Natural killer cell (primary cell): Measurements from ENCODE around the gene SDC1. TPM values are rescaled to one million over a fixed set of nuclear protein-coding genes. Genes with fewer than 3 reads are reported as not detected.
A peak's percentile ranks its signal among the peaks of the same experiment; 100 is the strongest.

Experiments
- ATAC-seq, 3 donors: fragments of 150-1000 bp in 2 of 3; fragments of 200-7000 bp in 1 of 3; cut with Tn5 transposase; 1 replicate in 1 of 3; 2 replicates in 2 of 3; pipeline ENCODE4 v1.10.0; 2021; ENCODE audit warnings: mild to moderate bottlenecking in 2 of 3, moderate library complexity in 2 of 3
- DNase-seq, 2 donors: peaks; one replicate each; pipeline versions ENCODE4 v3.0.0 to v3.0.0-alpha.2; 2013 to 2021; ENCODE audit warnings: mixed read lengths in 1 of 2
- H3K27ac ChIP-seq: one replicate; pipeline ENCODE4 v1.5.1; 2013; ENCODE audit warnings: mild to moderate bottlenecking, low read length
- H3K27me3 ChIP-seq: one replicate; pipeline ENCODE4 v1.6.1; 2013; ENCODE audit warnings: low read length; ENCODE audit not compliant: control insufficient read depth, insufficient read depth
- H3K36me3 ChIP-seq: one replicate; pipeline ENCODE4 v1.6.1; 2013; ENCODE audit warnings: low read length; ENCODE audit not compliant: control insufficient read depth, insufficient read depth
- H3K4me1 ChIP-seq: one replicate; pipeline ENCODE4 v1.6.1; 2013; ENCODE audit warnings: low read length; ENCODE audit not compliant: control insufficient read depth, insufficient read depth
- H3K4me3 ChIP-seq: one replicate; pipeline ENCODE4 v1.5.1; 2013; ENCODE audit warnings: low read length
- H3K9me3 ChIP-seq: one replicate; pipeline ENCODE4 v1.6.1; 2013; ENCODE audit warnings: low read length; ENCODE audit not compliant: control insufficient read depth, insufficient read depth
- H3K27ac Mint-ChIP-seq, 2 donors: one replicate each; pipeline ENCODE4 v1.8.0; 2022; ENCODE audit warnings: mild to moderate bottlenecking in 2 of 2, mixed read lengths in 2 of 2, moderate library complexity in 1 of 2
- H3K27me3 Mint-ChIP-seq, 2 donors: one replicate each; pipeline ENCODE4 v1.8.0; 2022; ENCODE audit warnings: low read depth in 2 of 2, mixed read lengths in 2 of 2
- H3K36me3 Mint-ChIP-seq: one replicate; pipeline ENCODE4 v1.8.0; 2022; ENCODE audit warnings: mixed read lengths
- H3K4me1 Mint-ChIP-seq, 2 donors: one replicate each; pipeline ENCODE4 v1.8.0; 2022; ENCODE audit warnings: mixed read lengths in 2 of 2
- H3K4me3 Mint-ChIP-seq: one replicate; pipeline ENCODE4 v1.8.0; 2022; ENCODE audit warnings: mild to moderate bottlenecking, moderate library complexity, mixed read lengths
- H3K9me3 Mint-ChIP-seq, 2 donors: one replicate each; pipeline ENCODE4 v1.8.0; 2022; ENCODE audit warnings: mixed read lengths in 2 of 2
- WGBS: methylation state at CpG from one replicate; pipeline ENCODE4 v1.1.7; 2013; ENCODE audit warnings: missing lambda C conversion rate; ENCODE audit not compliant: insufficient coverage; 5-methylcytosine and 5-hydroxymethylcytosine counted together
- intact Hi-C: fragments of 100-400 bp; cut with micrococcal nuclease; formaldehyde crosslinking; loops from one replicate; pipeline ENCODE4 v1.14.2; 2022
- total RNA-seq, 4 donors: library from RNA; stranded (reverse); fragments of 120-200 nt in 1 of 4; gene quantifications; one replicate each; pipeline versions ENCODE4 v1.2.3 to v1.2.4, GENCODE V29; 2013 to 2022
- TF ChIP-seq, protein P1 (sequence below): fragments of 200-600 bp; IDR thresholded peaks from one replicate; pipeline ENCODE4 v1.8.0; 2022; ENCODE audit warnings: antibody characterized with exemption

The SDC1 gene
- total RNA-seq, 3 donors from 2014 or later (not counting 1 experiment from before 2014, with no cell fraction given) = 0.63 TPM; not detected in 2

GRCh38 chr2:20225294-20226151 lies 593 bp upstream of the SDC1 start:
- DNase-seq = peak in 1 of 2 donors; percentile 29
- Mint-ChIP-seq H3K4me1 (no peaks in the 10 kb centered on the region), H3K36me3 (no peaks in the 10 kb centered on the region), H3K27me3 (peaks cover 37 to 51% of the 10 kb centered on the region in 2 donors), H3K27ac (no peak overlapping the region), H3K9me3 (no peaks in the 10 kb centered on the region), H3K4me3 (peak overlapping the region; percentile 31)
- TF ChIP-seq, protein P1, sequence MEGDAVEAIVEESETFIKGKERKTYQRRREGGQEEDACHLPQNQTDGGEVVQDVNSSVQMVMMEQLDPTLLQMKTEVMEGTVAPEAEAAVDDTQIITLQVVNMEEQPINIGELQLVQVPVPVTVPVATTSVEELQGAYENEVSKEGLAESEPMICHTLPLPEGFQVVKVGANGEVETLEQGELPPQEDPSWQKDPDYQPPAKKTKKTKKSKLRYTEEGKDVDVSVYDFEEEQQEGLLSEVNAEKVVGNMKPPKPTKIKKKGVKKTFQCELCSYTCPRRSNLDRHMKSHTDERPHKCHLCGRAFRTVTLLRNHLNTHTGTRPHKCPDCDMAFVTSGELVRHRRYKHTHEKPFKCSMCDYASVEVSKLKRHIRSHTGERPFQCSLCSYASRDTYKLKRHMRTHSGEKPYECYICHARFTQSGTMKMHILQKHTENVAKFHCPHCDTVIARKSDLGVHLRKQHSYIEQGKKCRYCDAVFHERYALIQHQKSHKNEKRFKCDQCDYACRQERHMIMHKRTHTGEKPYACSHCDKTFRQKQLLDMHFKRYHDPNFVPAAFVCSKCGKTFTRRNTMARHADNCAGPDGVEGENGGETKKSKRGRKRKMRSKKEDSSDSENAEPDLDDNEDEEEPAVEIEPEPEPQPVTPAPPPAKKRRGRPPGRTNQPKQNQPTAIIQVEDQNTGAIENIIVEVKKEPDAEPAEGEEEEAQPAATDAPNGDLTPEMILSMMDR = no peak
- ATAC-seq = no peak
- no peak overlapping the region for H3K4me3 ChIP-seq
- no peaks in the 10 kb centered on the region for H3K9me3 ChIP-seq
- WGBS = 6% methylated on average over 66 of the region's 66 CpGs
- peaks cover 15% of the 10 kb centered on the region for H3K27me3 ChIP-seq
- intact Hi-C loops = no loop called here
- H3K4me1 ChIP-seq = peaks cover 15% of the 10 kb centered on the region
- no peaks in the 10 kb centered on the region for H3K36me3 ChIP-seq
- H3K27ac ChIP-seq = no peak overlapping the region

- intact Hi-C loops = no loop called here
- Mint-ChIP-seq H3K4me1 (no peaks in the 10 kb centered on the region), H3K27ac (no peak overlapping the region), H3K36me3 (no peaks in the 10 kb centered on the region), H3K9me3 (no peaks in the 10 kb centered on the region), H3K27me3 (peaks cover 39 to 59% of the 10 kb centered on the region in 2 donors), H3K4me3 (no peak overlapping the region)
- no peak for DNase-seq
- Histone ChIP-seq H3K27ac (no peak overlapping the region), H3K4me3 (no peak overlapping the region), H3K27me3 (peaks cover 15% of the 10 kb centered on the region), H3K9me3 (no peaks in the 10 kb centered on the region), H3K4me1 (peaks cover 15% of the 10 kb centered on the region), H3K36me3 (no peaks in the 10 kb centered on the region)
- WGBS = under 1% methylated on average over 70 of the region's 70 CpGs
- ATAC-seq = no peak
- TF ChIP-seq, protein P1 = no peak
Measured at GRCh38 chr2:20224164-20224715, 690 bp downstream of the SDC1 start.

DNA sequence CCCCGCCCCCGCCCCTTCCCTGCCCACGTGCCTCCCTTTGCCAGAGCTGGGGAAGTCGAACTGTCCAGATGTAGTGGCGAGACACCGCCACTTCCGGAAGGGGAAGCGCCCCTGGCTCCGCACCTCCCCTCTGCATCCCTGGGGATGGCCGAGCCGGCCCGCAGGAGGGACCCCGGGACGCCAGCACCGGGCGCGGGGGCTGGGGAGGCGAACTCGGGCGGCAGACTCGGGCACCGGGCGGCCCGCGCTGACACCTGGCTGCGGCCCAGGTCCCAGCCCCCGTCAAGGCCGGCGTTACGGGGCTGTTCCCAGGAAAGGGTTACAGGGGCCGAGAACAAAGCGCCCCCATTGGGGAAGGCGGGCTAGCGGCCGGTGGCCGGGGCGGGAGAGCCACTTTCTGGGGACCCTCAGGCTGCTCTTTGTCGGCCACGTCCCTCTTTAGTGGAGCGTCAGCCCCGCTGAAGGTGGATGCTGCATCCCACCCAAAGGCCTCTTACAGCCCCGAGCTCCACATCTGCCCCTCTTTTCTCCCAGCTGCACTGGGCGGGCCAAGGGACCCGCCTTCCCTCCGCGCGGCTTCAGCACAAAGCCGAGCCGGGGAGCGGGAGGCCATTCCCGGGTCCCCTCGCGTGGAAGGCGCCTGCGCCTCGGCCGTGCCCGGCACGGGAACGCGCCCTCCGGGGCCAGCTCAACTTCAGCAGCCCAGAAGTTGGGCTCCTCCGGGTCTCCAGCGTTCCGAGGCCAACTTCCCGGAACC lies 1.3 kb downstream of the SDC1 start:
- peaks cover 37 to 53% of the 10 kb centered on the region in 2 donors for H3K27me3 Mint-ChIP-seq
- no peak overlapping the region for H3K4me3 Mint-ChIP-seq
- intact Hi-C loops = no loop called here

More for the DNA sequence above, 1.3 kb downstream of the SDC1 start:
- TF ChIP-seq, protein P1 = no peak
- Histone ChIP-seq H3K9me3 (no peaks in the 10 kb centered on the region), H3K4me1 (peaks cover 15% of the 10 kb centered on the region), H3K27me3 (peaks cover 15% of the 10 kb centered on the region), H3K36me3 (no peaks in the 10 kb centered on the region), H3K27ac (no peak overlapping the region), H3K4me3 (no peak overlapping the region)
- DNase-seq (no peak), ATAC-seq (peak in 1 of 3 donors; percentile 8)
- Mint-ChIP-seq H3K27ac (no peak overlapping the region), H3K36me3 (no peaks in the 10 kb centered on the region), H3K4me1 (no peaks in the 10 kb centered on the region), H3K9me3 (no peaks in the 10 kb centered on the region)
- under 1% methylated on average over 66 of the region's 66 CpGs for WGBS
